Stimulated activated CD8-positive, alpha-beta memory T cell treated with anti-CD3 and anti-CD28 coated beads, Interleukin-7, amount 100 ng/mL, for 4 hours (primary cell): ENCODE measurements around the gene FDX1.

ENCODE experiments used
- DNase-seq, 2 donors: peaks; one replicate each; pipeline ENCODE4 v3.0.0-alpha.2; 2020; ENCODE audit warnings: low read depth in 2 of 2

Gene FDX1

DNA sequence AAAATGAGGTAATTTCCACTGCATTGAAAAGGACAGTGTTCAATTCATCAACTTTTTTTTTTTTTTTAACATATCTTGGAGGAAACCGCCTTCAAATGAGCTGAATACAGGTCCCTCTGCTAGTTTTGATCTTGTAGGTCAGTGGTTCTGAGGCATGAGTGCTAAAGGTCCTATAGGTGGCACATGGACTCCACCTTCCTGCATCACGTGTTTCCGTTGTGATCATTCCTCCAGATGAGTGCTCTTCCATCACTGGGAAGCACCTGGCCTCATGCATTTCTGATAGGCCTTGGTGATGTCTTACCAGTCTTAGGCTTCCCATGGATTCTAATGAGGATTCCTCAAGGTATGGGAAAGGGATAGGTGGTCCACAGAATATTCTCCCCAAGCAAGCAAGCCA, 37.8 kb downstream of the FDX1 start:
- DNase-seq, result no peak

- DNase-seq, result no peak
Observed at GRCh38 chr11:110468121-110468520, 38.4 kb downstream of the FDX1 start.

- DNase-seq, result no peak
Observed at GRCh38 chr11:110469127-110469526, 39.4 kb downstream of the FDX1 start.

- no peak for DNase-seq
Observed at GRCh38 chr11:110470716-110471115, 41.0 kb downstream of the FDX1 start.

DNA sequence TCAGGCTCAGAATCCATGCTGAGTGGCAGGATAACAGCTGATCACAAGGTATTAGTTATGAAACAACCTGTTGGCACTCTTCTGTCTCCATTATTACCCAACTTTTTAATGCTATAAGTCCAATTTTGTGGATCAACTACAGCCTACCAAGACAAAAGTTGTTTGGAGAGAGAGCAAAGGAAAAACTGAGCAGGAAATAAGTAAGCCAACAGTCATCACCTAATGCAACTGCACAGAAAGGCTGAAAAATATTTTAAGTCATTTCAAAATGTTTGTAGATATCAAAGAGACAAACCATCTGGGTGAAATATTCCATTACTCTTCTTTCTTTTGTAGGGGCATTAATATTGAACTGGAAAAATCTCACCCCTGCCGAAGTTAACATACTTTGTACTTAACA, 41.6 kb downstream of the FDX1 start:
- no peak for DNase-seq

- no peak for DNase-seq
Observed at GRCh38 chr11:110472858-110473257, 43.1 kb downstream of the FDX1 start.

DNA sequence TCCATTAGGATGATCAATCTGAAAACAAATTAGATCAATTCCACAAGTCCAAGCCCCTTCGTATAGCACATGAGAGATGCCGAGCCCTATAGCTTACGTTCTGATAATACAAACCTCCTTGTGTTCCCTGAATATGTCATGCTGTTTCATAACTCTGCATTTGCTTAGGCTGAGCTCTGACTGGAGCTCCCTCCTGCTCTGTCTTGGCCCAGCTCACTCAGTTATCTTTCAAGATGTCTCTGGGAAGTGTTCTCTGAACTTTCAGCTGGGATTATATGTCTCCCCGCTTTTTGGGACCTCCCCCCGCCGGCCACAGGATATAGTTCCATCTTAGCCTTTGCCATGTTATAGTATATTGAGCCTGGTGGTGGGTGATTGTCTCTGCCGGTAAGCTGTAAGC, 44.0 kb downstream of the FDX1 start:
- no peak for DNase-seq

DNA sequence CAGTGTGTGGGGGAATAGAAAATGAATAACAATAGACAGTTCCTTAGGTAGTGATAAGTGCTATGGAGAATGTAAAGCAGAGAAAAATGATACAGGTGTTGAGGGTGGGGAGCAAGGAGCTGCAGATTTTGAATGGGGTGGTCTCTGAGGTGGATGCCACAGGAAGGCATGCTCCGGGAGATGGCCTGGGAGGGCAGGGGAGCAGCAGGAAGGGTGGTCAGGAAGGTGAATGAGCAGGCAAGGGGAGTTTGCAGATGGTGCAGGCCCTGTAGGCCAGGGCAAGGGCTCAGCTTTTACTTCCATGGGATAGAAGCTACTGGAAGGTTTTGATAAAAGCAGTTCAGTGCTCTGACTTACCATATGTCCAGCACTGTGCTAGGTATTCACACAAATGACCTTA, 44.8 kb downstream of the FDX1 start:
- DNase-seq, result no peak

- no peak for DNase-seq
Observed at GRCh38 chr11:110475671-110476070, 45.9 kb downstream of the FDX1 start.

DNA sequence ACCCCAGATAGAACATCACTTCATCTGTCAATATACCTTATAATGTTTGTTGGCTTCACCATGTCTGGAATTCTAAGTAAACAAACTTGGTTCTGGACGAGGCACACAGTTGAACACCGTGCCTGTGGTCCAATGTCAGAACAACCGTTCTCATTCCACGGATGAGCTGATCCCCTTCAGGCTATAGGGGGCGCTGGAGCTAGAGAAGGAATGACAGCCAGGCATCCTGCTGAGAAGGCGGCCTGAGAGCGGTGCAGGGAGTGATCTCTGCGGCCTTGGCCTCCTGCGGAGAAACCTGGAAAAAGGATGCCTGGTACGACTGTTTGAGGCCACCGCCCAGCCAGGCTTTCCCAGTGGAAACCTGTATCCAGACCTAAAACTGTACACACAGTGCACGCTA, 48.7 kb downstream of the FDX1 start:
- DNase-seq, result no peak

- no peak for DNase-seq
Observed at GRCh38 chr11:110479108-110480101, 49.7 kb downstream of the FDX1 start.

GRCh38 chr11:110481523-110481922, 51.8 kb downstream of the FDX1 start:
- DNase-seq, result no peak

DNA sequence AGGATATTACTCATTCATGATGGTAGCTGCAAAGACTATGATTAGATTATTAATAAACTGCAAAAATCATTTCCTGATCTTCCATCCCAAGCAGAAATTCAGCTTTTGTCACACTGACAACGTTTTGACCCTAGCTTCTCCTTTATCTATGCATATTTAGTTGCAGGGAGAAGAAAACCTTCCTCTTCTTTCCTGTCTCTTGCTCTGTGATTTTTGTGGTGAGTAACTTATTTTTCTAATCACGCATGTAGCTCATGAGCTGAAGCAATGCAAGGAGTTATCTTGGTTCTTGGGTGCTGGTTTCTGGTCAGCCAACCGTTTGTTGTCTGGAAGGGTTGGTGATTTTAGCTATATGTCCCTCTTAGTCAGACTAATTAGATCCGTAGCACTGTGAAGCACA, 56.4 kb downstream of the FDX1 start:
- no peak for DNase-seq

DNA sequence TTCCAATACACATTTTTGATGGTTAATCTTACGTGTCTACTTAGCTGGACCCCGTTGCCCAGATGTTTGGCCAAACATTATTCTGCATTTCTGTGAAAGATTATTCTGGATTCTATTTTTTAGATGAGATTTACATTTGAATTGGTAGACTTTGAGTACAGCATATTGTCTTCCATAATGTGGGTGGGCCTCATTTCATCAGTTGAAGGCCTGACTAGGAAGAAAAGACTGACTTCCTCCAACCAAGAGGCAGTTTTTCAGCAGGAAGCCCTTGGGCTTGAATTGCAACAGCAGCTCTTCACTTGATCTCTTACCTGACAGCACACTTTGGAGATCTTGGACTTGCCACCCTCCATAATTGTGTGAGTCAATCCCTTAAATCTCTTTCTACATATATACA, 58.7 kb downstream of the FDX1 start:
- DNase-seq, result no peak

GRCh38 chr11:110490886-110491285, 61.1 kb downstream of the FDX1 start:
- no peak for DNase-seq

DNA sequence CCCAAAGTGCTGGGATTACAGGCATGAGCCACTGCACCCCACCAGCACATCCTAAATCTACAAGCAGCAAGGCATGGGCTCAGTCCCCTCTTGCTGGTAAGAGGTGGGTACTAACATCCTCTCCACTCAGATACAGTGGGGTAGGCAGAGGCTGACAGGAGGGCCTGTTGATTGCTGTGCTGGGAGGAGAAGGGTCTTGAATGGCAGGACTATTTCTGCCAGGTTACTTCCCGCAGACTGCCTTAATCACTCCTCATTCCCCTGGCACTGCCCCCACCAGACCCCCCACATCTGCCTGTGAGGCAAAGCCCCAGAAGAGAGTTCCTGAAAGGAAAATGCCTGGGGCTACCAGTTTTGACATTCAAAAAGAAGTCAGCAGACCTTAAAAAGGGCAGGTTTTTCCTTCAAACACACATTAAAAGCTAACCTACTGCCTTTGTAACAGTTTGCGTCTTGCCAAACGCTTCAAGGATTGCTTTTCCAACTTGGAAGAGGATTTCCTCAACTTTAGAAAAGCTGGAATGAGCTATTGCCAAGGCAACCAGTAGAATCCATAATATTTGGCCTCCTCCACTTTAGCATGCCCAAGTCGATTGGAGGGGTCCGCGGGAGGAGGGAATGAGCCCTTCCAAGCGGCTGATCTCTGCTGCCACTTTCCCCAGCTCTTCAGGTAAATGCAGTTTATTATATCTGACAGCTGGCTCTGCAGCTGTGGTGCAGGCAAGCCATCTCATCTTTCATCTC, 62.0 kb downstream of the FDX1 start:
- no peak for DNase-seq

GRCh38 chr11:110492321-110492685, 62.6 kb downstream of the FDX1 start:
- DNase-seq, result no peak

DNA sequence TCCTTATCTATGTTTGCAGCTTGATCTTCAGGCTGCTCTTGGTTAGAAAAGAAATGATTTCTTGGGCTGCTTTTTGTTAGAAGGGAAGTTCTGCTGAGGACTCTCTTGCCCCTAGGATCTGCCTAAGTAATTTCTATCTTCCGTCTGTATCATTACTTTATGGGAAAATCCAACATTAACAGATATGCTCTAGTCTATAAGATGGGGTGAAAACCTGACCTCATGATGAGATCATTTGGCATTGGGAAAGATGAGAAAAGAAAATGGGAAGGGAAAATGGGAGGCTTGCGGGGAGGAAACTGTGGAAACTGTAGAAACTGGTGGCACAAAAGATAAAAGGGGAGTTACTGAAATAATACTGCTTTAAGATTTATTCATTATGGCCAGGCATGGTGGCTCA, 63.6 kb downstream of the FDX1 start:
- DNase-seq, result no peak

DNA sequence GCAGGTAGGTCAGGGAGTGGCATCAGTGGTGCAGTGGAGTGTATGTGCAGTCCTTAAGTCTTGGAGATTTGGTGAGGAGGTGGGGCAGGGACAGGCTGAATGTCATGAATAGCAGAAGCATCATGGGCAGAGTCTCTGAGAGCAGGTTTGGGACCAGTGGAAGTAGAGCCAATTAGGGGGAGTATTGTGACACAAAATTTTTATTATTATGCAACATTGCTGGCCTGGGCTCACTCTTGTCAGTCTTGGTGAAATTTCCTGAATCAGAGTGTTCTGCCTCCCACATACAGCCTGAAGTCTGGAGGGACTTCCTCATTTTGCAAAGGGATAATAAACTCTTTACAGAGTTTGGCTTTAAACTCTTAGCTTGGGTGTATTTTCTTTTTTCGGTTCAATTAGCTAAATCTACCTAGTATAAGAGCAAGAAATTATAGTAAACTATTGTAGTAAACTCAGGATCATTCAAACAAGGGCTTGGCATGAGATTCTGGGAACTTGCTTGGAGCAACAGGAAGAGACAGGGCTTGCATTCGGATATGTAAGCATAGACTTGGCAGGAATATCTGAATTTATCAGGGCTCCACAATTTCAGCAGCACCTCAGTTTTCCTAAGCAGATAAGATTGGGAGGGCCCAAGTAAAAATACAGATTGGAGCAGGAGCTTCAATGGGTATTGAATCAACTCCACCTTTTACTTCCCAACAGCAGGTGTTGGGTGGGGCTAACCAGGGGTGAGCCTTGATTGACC, 67.7 kb downstream of the FDX1 start:
- DNase-seq, result no peak

DNA sequence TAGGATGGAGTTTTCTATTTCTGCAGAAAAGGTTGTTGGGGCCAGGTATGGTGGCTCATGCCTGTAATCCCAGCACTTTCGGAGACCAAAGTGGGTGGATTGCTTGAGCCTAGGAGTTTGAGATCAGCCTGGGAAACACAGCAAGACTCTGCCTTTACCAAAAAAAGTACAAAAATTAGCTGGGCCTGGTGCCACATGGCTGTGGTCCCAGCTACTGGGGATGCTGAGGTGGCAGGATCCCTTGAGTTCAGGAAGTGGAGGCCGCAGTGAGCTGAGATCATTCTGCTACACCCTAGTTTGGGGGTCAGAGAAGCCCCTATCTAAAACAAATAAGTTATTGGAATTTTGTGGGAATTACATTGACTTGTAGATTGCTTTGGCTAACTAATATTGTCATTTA, 71.7 kb downstream of the FDX1 start:
- DNase-seq, result no peak

- no peak for DNase-seq
Observed at GRCh38 chr11:110505528-110506284, 76.0 kb downstream of the FDX1 start.

DNA sequence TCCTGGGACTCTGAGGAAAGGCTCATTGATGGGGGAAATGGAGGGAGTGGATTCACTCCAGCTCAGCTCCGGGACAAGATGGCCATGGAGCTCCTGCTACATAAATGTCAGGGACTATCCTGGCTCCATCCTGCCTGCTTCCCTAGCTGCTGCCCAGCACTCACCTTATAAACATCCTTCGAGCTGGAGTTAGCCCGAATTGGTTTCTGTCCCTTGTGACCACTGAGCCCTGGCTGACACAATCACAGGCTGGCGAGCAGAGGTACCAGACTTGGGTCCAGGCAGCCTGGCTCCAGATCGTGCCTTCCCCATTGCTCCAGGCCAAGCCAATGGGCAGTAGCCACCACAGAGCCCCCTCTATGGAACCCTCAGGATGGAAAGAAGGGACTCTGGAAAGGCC, 77.6 kb downstream of the FDX1 start:
- no peak for DNase-seq
